MM.1S (cell line): ENCODE results near the gene ACTG1.
A peak's percentile ranks its signal among the peaks of the same experiment; 100 is the strongest.

Source experiments
- DNase-seq: peaks from one replicate; pipeline ENCODE4 v3.0.0-alpha.2; 2015
- H2AFZ ChIP-seq: fragments of 300-600 bp; sonication (generic); 2 replicates; pipeline ENCODE4 v1.6.0; 2016; ENCODE audit warnings: antibody characterized with exemption, low read length
- H3F3A ChIP-seq: fragments of 300-600 bp; sonication (generic); 2 replicates; pipeline ENCODE4 v1.6.1; 2016; ENCODE audit warnings: mild to moderate bottlenecking, antibody characterized with exemption, low read length, moderate library complexity, mixed read lengths; ENCODE audit not compliant: insufficient read depth
- H3K27ac ChIP-seq: fragments of 300-600 bp; sonication (generic); 2 replicates; pipeline ENCODE4 v1.5.1; 2016; ENCODE audit warnings: mild to moderate bottlenecking, low read length
- H3K27me3 ChIP-seq: fragments of 300-600 bp; sonication (generic); replicated peaks from 2 replicates; pipeline ENCODE4 v1.6.0; 2016; ENCODE audit warnings: low read length; ENCODE audit not compliant: insufficient read depth
- H3K36me3 ChIP-seq: fragments of 300-600 bp; sonication (generic); replicated peaks from 2 replicates; pipeline ENCODE4 v1.6.1; 2016; ENCODE audit warnings: mild to moderate bottlenecking, low read length, mixed read lengths; ENCODE audit not compliant: insufficient read depth
- H3K4me1 ChIP-seq: fragments of 300-600 bp; sonication (generic); 2 replicates; pipeline ENCODE4 v1.6.1; 2016; ENCODE audit warnings: low read length, mixed read lengths
- H3K4me2 ChIP-seq: fragments of 300-600 bp; sonication (generic); 2 replicates; pipeline ENCODE4 v1.6.0; 2016; ENCODE audit warnings: low read depth, low read length
- H3K4me3 ChIP-seq: fragments of 300-600 bp; sonication (generic); 2 replicates; pipeline ENCODE4 v1.5.1; 2016; ENCODE audit warnings: low read length, mixed read lengths
- H3K79me2 ChIP-seq: fragments of 300-600 bp; sonication (generic); 2 replicates; pipeline ENCODE4 v1.6.1; 2016; ENCODE audit warnings: mixed run types, low read length, mixed read lengths
- H3K9ac ChIP-seq: fragments of 300-600 bp; sonication (generic); 2 replicates; pipeline ENCODE4 v1.6.1; 2016; ENCODE audit warnings: low read length, mixed read lengths
- H3K9me2 ChIP-seq: fragments of 300-600 bp; sonication (generic); replicated peaks from 2 replicates; pipeline ENCODE4 v1.6.1; 2016; ENCODE audit warnings: mild to moderate bottlenecking, low read length, mixed read lengths; ENCODE audit not compliant: insufficient read depth
- H3K9me3 ChIP-seq: fragments of 300-600 bp; sonication (generic); replicated peaks from 2 replicates; pipeline ENCODE4 v1.6.1; 2016; ENCODE audit warnings: mild to moderate bottlenecking, low read length, mixed read lengths; ENCODE audit not compliant: insufficient read depth
- H4K20me1 ChIP-seq: fragments of 300-600 bp; sonication (generic); 2 replicates; pipeline ENCODE4 v1.6.1; 2016; ENCODE audit warnings: mild to moderate bottlenecking, low read length, moderate library complexity, mixed read lengths; ENCODE audit not compliant: insufficient read depth
- CTCF ChIP-seq: fragments of 300-600 bp; sonication (generic); IDR thresholded peaks from 2 replicates; pipeline ENCODE4 v1.5.1; 2016; ENCODE audit warnings: antibody characterized with exemption, low read length, mixed read lengths
- EZH2 ChIP-seq: fragments of 300-600 bp; sonication (generic); optimal IDR thresholded peaks from 2 replicates; pipeline ENCODE3; 2017; ENCODE audit warnings: low read depth, mild to moderate bottlenecking, antibody characterized with exemption, low read length, mixed read lengths
- EZH2phosphoT487 ChIP-seq: fragments of 300-600 bp; sonication (generic); IDR thresholded peaks from 2 replicates; pipeline ENCODE4 v1.6.1; 2018; ENCODE audit warnings: antibody characterized with exemption, low read length

The ACTG1 gene

GRCh38 chr17:81512562-81513371 lies at the start of gene ACTG1:
Gene ACTG1, minus strand, starts transcription at chr17:81512799. Its CDS starts 445 bp downstream, at chr17:81512354.
- TF ChIP-seq CTCF (no peak), EZH2 (no peak), EZH2phosphoT487 (no peak)
- peaks cover 34% of the 10 kb centered on the region for H3K79me2 ChIP-seq
- H4K20me1 ChIP-seq, result peaks cover 30% of the 10 kb centered on the region
- DNase-seq, result peak; percentile 94
- peak within 1 kb of the TSS; percentile 92 for H3K4me3 ChIP-seq
- no peaks in the 10 kb centered on the region for H3K27me3 ChIP-seq
- peak within 1 kb of the TSS; percentile 75 for H3K9ac ChIP-seq
- H3K9me2 ChIP-seq, result no peaks in the 10 kb centered on the region
- H3K4me2 ChIP-seq, result peak within 1 kb of the TSS; percentile 93
- H3F3A ChIP-seq, result peaks cover 70% of the 10 kb centered on the region
- H3K4me1 ChIP-seq, result peaks cover 24% of the 10 kb centered on the region
- H3K9me3 ChIP-seq, result no peaks in the 10 kb centered on the region
- peak within 1 kb of the TSS; percentile 69; the same call in 1 of the 2 replicates for H3K27ac ChIP-seq
- peak within 1 kb of the TSS; percentile 70; the same call in 1 of the 2 replicates for H2AFZ ChIP-seq
- H3K36me3 ChIP-seq, result peaks cover 17% of the 10 kb centered on the region

- Histone ChIP-seq H3K4me2 (no peak overlapping the region), H3K4me1 (no peaks in the 10 kb centered on the region), H3K79me2 (no peaks in the 10 kb centered on the region), H2AFZ (no peak overlapping the region), H3K9ac (no peak overlapping the region), H3K4me3 (no peak overlapping the region), H3K27me3 (no peaks in the 10 kb centered on the region), H3K27ac (no peak overlapping the region), H3K36me3 (no peaks in the 10 kb centered on the region; the same call in 1 of the 2 replicates), H3F3A (no peaks in the 10 kb centered on the region), H3K9me2 (no peaks in the 10 kb centered on the region), H3K9me3 (no peaks in the 10 kb centered on the region), H4K20me1 (no peaks in the 10 kb centered on the region)
- TF ChIP-seq EZH2phosphoT487 (no peak), CTCF (no peak), EZH2 (no peak)
- DNase-seq, result no peak
Measured at GRCh38 chr17:81561494-81561885, 48.9 kb upstream of the ACTG1 start.

- Histone ChIP-seq H3K9ac (no peak overlapping the region), H3K4me1 (0 out of 2 replicates have a peak, but pooled peaks cover 3% of the 10 kb centered on the region), H3K36me3 (no peaks in the 10 kb centered on the region), H4K20me1 (no peaks in the 10 kb centered on the region), H3F3A (peaks cover 4% of the 10 kb centered on the region), H3K27ac (no peak overlapping the region), H3K4me2 (no peak overlapping the region), H3K4me3 (no peak overlapping the region), H3K79me2 (no peaks in the 10 kb centered on the region), H3K9me3 (no peaks in the 10 kb centered on the region), H2AFZ (no peak overlapping the region), H3K9me2 (no peaks in the 10 kb centered on the region), H3K27me3 (no peaks in the 10 kb centered on the region)
- TF ChIP-seq EZH2 (no peak), CTCF (no peak), EZH2phosphoT487 (no peak)
- DNase-seq, result no peak
Measured at GRCh38 chr17:81558941-81559806, 46.6 kb upstream of the ACTG1 start.
